Uterus (tissue), 2 donors: ENCODE data around the gene TMEM11.

Experiments used
- CTCF ChIP-seq, 4 experiments: fragments of 200-600 bp in 2 of 4; fragments of 450-650 bp in 2 of 4; sonication (generic) in 2 of 4; IDR thresholded peaks; one replicate each; pipeline ENCODE4 v1.5.1; 2016 to 2019; ENCODE audit warnings: antibody characterized with exemption in 4 of 4, mild to moderate bottlenecking in 2 of 4, moderate library complexity in 1 of 4
- POLR2A ChIP-seq, 2 donors: fragments of 450-650 bp; IDR thresholded peaks; one replicate each; pipeline ENCODE4 v1.6.1; 2016; ENCODE audit warnings: antibody characterized with exemption in 2 of 2, mild to moderate bottlenecking in 1 of 2, moderate library complexity in 1 of 2

DNA sequence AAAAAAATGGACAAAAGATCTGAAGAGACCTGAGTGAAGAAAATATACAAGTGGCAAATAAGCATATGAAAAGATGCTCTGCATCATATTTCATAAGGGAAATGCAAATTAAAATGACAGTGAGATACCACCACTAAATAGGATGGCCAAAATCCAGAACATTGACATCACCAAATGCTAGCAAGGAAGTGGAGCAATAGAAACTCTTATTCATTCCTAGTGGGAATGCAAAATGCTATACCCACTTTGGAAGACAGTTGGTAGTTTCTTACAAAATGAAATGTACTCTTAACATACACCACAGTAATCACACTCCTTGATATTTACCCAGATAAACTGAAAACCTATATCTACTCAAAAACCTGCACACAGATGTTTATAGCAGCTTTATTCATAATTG, 53.6 kb downstream of the TMEM11 start:
- TF ChIP-seq CTCF (IDR thresholded peaks at IDR 0.05) = no peak
- no peak for TF ChIP-seq POLR2A (IDR thresholded peaks at IDR 0.05)
